CD4-positive, alpha-beta T cell treated with Interleukin-6 at 100 ng/mL for 8 hours (primary cell): ENCODE data around the gene FUT8.

Experiments used
- DNase-seq: peaks from one replicate; pipeline ENCODE4 v3.0.0-alpha.2; 2020; ENCODE audit warnings: mixed read lengths, low spot score

The FUT8 gene

DNA sequence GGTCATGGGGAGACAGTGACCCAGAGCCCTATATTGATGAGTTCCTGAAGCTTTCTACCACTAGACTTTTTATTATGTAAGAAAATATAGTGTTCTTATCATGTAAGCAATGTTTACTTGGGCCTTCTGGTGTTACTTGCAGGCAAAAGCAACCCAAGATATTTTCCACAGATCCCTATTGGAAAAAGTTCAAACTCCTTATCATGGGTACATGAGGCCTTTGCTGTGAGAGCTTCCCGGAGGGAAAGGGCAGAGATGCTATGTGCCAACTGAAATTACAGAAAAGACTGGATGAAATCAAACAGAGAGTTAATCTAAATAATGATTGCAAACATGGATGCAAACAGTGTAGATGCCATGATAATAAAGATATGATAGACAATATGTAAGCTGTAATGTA lies 361.5 kb downstream of the FUT8 start:
- DNase-seq, result no peak

DNA sequence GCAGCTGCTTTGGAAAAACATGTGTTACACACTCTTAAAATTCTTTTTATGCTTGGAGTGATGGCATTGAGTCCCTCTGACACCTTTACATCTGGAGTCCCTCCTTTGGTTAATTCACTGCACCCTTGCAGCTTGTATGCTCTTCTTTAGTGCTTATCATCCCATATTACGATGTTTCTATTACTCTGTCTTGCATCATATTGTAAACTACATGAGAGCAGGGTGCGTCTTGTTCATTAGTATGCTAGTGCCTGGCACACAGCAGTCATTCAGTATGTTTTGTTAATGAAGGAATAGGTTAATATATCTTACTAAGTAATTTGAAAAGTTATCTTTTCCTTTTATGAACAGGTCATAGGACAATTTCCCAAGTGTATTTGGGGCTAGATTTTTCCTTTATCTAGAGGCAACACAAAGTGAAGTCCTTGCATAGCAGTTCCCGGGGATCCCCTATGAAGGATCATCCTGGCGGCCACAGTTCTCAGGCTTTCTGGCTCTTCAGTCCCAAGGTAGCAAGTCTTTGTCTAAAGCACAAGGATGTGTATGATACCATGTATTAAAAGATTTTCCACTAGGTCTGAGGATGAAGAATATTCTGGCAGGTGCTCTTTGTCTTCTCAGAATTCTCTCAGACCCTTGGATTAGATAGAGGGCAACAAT lies 363.8 kb downstream of the FUT8 start:
- no peak for DNase-seq

DNA sequence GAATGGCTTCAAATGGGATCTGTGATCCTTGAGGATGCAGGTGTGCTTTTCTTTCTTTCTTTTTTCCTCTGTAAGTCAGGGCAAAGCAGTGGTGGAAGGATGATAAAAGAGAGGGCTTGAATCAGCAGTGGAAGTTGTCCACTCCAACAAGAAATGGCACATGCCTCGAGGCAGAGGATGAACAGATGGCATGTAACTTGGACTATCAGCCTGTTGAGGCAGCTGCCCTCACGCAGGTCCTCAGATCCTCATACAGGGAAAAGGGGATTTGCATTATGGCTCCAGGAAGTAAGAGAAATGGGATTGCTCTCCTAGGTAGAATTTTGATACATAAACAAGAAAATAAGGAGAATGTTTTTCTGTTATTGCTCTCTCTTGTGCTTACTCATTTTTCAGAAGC lies 368.0 kb downstream of the FUT8 start:
- DNase-seq, result no peak

DNA sequence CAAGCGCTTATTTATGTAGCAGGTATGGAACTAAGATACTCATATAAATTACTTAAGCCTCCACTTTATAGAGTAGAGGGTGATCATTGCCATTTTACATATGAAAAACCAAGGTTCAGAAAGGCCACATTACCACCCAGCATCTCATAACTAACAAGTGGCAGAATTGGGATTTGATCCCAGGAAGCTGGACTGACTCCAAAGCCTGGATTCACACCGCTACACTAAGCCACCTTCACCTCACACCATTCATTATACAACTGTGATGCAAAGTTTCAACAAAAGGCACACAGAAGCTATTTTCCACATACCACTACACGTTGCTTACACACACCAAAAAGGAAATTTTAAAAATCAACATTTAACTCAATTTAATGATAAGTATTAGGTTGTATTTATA lies 370.6 kb downstream of the FUT8 start:
- no peak for DNase-seq

DNA sequence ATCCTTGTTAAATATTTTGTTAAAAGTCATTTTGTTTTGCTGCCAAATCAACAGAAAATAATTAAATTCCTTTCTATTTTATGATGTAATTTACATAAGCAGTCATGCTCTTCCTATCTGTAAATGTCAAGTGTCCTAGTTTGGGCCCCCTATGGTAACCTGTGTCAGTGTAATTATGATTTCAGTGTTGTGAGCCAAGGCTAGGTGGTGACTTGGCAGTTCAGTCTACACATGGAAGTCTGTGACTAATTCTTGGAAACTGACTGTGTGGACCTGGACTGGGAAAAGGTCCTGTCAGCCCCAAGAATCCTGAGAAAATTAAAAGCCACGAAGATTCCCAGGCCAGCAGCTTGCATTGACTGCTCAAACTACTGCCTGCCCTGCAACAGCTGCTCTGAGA lies 371.0 kb downstream of the FUT8 start:
- DNase-seq, result no peak

DNA sequence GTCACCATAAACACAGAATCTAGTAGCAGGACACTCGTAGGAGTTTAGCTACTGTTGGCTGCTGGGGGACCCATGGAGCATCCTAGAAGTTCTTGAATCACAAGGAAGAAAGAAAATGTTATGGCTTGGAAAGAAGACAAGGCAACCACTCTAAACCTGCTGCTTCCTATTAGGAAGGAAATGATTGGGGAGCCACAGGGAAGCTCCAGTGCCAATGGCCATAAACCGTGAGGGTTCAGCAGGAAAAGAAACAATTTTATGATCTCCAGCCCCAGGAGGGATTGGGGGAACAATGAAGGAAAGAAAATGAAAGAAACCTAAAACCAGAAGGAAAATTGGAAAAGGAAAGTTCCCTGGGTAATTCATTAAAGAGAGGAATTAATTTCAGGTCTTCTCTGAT lies 372.0 kb downstream of the FUT8 start:
- no peak for DNase-seq

DNA sequence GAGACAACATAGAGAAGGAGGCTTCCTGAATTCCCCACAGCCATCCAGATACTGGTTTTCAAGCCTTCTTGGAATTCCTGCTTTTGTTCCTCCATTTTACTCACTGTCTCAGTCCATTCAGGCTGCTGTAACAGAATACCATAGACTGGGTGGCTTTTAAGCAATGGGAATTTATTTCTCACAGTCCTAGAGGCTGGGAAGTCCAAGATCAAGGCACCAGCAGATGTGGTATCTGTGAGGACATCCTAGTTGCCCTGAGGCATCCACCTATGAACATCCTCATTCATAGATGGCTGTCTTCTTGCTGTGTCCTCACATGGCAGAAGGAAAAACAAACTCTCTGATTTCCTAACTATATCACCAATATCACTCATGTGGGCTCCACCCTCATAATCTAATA lies 374.9 kb downstream of the FUT8 start:
- no peak for DNase-seq

DNA sequence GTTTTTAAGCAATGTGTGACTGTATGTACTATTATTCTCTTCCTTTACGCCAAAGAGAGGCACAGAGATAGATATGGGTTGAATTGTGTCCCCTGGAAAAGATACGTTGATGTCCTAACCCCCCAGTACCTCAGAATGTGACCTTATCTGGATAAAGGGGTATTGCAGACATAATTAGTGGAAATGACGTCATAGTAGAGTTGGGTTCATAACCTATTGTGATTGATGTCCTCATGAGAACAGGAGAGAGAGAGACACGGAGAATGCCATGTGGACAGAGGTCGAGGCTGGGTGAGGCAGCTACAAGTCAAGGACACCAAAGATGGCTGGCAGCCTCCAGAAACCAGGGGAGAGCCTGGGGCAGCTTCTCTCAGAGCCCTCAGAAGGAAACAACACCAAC lies 376.3 kb downstream of the FUT8 start:
- DNase-seq, result no peak

DNA sequence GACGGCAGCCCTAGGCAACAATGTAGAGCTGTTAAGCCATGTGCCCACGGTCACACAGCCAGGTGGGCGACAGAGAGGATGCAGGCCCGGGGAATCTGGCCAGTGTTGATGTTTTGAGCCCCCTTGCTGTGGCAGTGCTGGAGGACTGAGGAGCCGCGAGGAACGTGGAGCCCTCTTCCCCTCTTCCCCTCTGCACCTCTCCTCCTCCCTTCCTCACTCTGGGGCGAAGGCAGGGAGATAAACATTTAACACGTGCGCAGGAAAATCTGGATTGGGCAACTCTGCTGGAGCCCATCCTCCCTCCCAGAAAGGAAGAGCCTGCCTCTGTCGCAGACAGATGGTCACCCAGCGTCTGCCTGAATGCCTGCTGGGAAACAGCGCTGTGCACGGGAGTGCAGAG lies 376.8 kb downstream of the FUT8 start:
- DNase-seq, result no peak

DNA sequence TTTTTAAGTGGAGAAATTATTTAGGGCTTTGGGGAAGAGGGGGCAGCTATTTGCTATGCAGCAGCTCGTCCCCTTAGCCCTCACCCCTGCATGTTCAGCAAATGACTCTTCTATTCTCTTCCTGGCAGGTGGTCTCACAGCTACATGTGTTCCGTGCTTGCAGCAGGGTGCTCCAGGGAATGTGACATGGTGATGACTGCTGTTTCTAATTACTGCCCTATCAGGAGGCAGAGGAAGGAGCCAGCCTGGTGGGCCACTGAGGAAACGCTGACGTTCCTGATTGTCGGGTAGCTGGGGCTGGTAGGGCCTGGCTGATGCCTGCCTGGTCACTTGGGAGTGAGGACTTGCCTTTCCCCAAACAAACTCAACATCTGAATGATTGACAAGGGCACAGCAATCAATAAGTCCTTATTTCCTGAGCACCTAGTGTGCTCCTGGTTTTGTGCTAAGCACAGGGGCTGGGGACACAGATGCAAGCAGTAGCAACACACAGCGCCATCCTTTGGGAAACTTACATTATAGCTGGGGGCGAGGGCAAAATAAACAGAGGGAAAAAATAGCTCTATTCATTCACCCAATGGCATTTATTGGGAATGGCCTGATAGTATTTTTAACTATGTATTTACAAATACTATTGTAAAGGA lies 377.8 kb downstream of the FUT8 start:
- DNase-seq, result no peak

DNA sequence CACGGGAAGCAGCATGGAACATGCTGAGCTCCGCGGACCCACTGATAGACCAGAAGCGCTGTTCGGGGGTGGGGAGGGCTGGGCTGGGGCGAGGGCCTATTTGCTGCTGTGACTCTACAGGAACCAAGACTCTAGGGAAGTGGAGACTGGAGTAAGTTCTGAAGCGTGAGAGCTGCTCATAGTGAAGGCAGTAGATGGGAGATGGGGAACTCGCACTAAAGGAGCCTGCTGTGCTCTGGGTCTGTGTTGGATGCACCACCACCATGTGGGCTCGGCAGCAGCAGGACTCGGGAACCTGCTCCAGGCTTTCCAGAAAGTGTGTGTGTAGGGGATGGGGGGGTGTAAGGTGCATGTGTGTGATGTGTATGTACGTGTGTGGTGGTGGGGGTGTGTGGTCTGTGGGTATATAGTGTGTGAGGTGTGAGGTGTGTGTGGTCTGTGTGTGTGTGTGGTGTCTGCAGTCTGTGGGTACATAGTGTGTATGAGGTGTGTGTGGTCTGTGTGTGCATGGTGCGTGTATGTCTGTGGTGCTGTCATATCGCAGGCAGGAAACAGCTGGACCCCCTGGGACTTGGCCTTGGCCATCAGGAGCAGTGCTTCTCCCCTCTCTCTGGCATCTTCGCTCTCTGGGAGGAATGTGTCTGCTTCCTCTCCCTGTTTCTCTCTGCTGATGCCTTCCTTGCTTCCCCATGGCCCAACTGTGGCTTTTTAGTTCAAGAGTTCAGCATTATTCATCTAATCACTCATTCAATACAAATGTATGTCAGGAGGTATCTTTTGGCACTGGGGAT lies 378.9 kb downstream of the FUT8 start:
- no peak for DNase-seq

DNA sequence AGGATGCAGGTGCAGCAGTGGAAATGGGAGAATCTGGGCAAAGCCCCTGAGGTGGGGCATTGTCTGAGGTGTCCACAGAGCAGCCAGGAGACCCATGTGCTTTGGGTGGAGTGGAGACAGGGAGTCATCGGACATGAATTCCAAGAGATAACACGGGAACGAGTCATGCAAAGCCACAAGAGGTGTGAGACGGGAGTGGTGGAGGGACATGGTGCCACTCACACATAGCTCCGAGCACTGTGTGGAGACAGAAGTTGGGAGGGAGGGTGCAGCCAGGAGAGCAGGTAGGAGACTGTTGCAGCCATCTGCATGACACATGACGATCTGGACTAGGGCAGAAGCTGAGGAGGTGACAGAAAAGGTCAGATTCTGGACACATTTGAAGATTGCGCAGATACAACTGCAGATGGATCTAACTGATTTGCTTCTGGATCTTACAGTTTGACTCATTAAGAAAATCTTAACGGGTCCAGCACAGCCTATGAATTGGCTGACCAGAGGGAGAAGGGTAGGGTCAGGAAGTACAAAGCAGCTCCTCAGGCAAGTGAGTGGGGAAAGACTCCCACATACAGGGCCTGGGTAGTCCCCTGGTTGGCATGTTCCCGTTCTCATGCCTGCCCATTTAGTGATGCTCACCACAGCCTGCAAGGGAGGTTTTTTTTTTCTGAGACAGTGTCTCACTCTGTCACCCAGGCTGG lies 379.8 kb downstream of the FUT8 start:
- DNase-seq, result no peak
